ENCODE data around the gene NFIC.

DNA sequence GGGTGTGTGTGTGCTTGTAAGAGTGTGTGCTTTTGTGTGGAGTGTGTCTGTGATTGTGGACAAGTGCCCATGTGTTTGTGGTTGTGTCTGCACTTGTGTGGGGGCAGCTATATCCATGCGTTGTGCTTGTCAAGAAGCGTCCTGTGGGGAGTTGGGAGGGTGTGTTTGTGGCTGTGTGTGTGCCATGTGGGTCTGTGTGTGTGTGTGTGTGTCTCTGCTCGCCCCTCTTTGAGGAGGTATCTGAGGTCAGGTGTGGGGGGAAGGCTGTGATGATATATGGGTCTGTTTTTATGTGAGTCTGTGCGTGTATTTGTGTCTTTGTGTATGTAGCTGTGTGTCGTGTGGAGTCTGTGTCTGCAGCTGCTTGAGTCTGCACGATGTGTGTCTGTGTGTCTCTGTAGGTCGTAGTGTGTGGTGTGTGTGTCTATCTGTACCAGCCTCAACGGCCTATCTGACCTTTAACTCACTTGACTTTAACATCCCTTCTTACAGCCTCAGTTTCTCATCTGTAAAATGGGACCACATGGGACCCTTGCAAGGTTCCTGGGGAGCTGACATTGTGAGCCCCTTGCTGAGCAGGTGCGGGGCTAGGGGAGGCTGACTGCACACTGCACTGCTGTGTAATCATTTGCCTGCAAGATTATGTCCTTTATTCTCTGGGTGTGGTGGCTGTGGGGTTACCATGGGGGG lies 4.0 kb upstream of the NFIC start:
- no peak for TF ChIP-seq GABPA (IDR thresholded peaks at IDR 0.05 in 1 of 2, conservative IDR thresholded peaks at IDR 0.05 in 1 of 2)
- TF ChIP-seq, protein P1, sequence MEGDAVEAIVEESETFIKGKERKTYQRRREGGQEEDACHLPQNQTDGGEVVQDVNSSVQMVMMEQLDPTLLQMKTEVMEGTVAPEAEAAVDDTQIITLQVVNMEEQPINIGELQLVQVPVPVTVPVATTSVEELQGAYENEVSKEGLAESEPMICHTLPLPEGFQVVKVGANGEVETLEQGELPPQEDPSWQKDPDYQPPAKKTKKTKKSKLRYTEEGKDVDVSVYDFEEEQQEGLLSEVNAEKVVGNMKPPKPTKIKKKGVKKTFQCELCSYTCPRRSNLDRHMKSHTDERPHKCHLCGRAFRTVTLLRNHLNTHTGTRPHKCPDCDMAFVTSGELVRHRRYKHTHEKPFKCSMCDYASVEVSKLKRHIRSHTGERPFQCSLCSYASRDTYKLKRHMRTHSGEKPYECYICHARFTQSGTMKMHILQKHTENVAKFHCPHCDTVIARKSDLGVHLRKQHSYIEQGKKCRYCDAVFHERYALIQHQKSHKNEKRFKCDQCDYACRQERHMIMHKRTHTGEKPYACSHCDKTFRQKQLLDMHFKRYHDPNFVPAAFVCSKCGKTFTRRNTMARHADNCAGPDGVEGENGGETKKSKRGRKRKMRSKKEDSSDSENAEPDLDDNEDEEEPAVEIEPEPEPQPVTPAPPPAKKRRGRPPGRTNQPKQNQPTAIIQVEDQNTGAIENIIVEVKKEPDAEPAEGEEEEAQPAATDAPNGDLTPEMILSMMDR (IDR thresholded peaks at IDR 0.05; ENCODE audit: low read depth, low read length, missing input control) = no peak
- TF ChIP-seq RXRA (IDR thresholded peaks at IDR 0.05) = no peak
- TF ChIP-seq, protein P2, sequence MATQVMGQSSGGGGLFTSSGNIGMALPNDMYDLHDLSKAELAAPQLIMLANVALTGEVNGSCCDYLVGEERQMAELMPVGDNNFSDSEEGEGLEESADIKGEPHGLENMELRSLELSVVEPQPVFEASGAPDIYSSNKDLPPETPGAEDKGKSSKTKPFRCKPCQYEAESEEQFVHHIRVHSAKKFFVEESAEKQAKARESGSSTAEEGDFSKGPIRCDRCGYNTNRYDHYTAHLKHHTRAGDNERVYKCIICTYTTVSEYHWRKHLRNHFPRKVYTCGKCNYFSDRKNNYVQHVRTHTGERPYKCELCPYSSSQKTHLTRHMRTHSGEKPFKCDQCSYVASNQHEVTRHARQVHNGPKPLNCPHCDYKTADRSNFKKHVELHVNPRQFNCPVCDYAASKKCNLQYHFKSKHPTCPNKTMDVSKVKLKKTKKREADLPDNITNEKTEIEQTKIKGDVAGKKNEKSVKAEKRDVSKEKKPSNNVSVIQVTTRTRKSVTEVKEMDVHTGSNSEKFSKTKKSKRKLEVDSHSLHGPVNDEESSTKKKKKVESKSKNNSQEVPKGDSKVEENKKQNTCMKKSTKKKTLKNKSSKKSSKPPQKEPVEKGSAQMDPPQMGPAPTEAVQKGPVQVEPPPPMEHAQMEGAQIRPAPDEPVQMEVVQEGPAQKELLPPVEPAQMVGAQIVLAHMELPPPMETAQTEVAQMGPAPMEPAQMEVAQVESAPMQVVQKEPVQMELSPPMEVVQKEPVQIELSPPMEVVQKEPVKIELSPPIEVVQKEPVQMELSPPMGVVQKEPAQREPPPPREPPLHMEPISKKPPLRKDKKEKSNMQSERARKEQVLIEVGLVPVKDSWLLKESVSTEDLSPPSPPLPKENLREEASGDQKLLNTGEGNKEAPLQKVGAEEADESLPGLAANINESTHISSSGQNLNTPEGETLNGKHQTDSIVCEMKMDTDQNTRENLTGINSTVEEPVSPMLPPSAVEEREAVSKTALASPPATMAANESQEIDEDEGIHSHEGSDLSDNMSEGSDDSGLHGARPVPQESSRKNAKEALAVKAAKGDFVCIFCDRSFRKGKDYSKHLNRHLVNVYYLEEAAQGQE (IDR thresholded peaks at IDR 0.05) = no peak
- TF ChIP-seq, protein P3, sequence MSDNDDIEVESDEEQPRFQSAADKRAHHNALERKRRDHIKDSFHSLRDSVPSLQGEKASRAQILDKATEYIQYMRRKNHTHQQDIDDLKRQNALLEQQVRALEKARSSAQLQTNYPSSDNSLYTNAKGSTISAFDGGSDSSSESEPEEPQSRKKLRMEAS (IDR thresholded peaks at IDR 0.05) = no peak
